Gastrocnemius medialis (tissue), 4 donors: ENCODE results near the gene DPH3. TPM values are rescaled to one million over a fixed set of nuclear protein-coding genes. Genes with fewer than 3 reads are reported as not detected.

Experiments
- ATAC-seq, 2 donors: fragments of 150-250 bp; one replicate each; pipeline ENCODE4 v1.9.1; 2016
- DNase-seq, 2 donors: peaks; one replicate each; pipeline ENCODE4 v3.0.0-alpha.2; 2019
- H3K27ac ChIP-seq, 4 donors: fragments of 200-600 bp; sonication (generic); 1 replicate in 1 of 4; 2 replicates in 3 of 4; pipeline ENCODE4 v1.5.1; 2016 to 2018; ENCODE audit warnings: mild to moderate bottlenecking in 2 of 4, moderate library complexity in 1 of 4
- H3K27me3 ChIP-seq, 3 donors: fragments of 200-600 bp; sonication (generic) in 2 of 3; 1 replicate in 1 of 3; 2 replicates in 2 of 3; pipeline versions ENCODE4 v1.5.1 to v1.6.0; 2016 to 2019; ENCODE audit warnings: mild to moderate bottlenecking in 1 of 3, moderate library complexity in 1 of 3
- H3K36me3 ChIP-seq, 2 donors: fragments of 200-600 bp; sonication (generic) in 1 of 2; one replicate each; pipeline ENCODE4 v1.5.1; 2017 to 2018
- H3K4me1 ChIP-seq, 2 donors: fragments of 200-600 bp; sonication (generic) in 1 of 2; one replicate each; pipeline ENCODE4 v1.5.1; 2016 to 2017; ENCODE audit warnings: mild to moderate bottlenecking in 2 of 2
- H3K4me3 ChIP-seq, 4 donors: fragments of 200-600 bp; sonication (generic) in 3 of 4; 1 replicate in 1 of 4; 2 replicates in 3 of 4; pipeline ENCODE4 v1.5.1; 2016 to 2019; ENCODE audit warnings: mild to moderate bottlenecking in 2 of 4
- H3K9me3 ChIP-seq, 3 donors: fragments of 200-600 bp; sonication (generic) in 2 of 3; 1 replicate in 1 of 3; 2 replicates in 2 of 3; pipeline ENCODE4 v1.5.1; 2016 to 2019
- CTCF ChIP-seq, 5 experiments: fragments of 450-650 bp in 3 of 5; fragments of 200-600 bp in 2 of 5; sonication (generic) in 2 of 5; IDR thresholded peaks in 4 of 5; conservative IDR thresholded peaks in 1 of 5; 1 replicate in 4 of 5; 2 replicates in 1 of 5; pipeline ENCODE4 v1.5.1; 2016 to 2019; ENCODE audit warnings: antibody characterized with exemption in 5 of 5, mild to moderate bottlenecking in 3 of 5, moderate library complexity in 3 of 5
- POLR2A ChIP-seq, 2 donors: fragments of 450-650 bp; IDR thresholded peaks; one replicate each; pipeline ENCODE4 v1.6.1; 2017; ENCODE audit warnings: antibody characterized with exemption in 2 of 2, mild to moderate bottlenecking in 2 of 2, moderate library complexity in 2 of 2
- in situ Hi-C, 4 donors: fragments of 200-750 bp; cut with MboI; loops; one replicate each; pipeline versions ENCODE4 v1.15.0 to v1.8.0; 2017; ENCODE audit warnings: low sequenced_read_pairs in 4 of 4
- intact Hi-C: fragments of 100-400 bp; cut with DNase I; formaldehyde crosslinking; loops from one replicate; pipeline ENCODE4 v1.15.1; 2023; ENCODE audit warnings: low total_unique reads
- total RNA-seq, 4 donors: library from RNA; depleted of rRNA; stranded (reverse); fragments of >200 nt; gene quantifications; one replicate each; pipeline versions ENCODE4 v1.1.0 to v1.2.3, GENCODE V29; 2016

DPH3 gene
- total RNA-seq, 4 donors from 2014 or later, result 40.3 to 66.6 (median 44.2) TPM

GRCh38 chr3:16284633-16285032 is 19.9 kb upstream of the DPH3 start:
- Histone ChIP-seq H3K4me3 (no peak overlapping the region), H3K9me3 (no peaks in the 10 kb centered on the region), H3K27me3 (no peaks in the 10 kb centered on the region), H3K4me1 (peaks cover 54% of the 10 kb centered on the region in 2 donors), H3K36me3 (no peaks in the 10 kb centered on the region), H3K27ac (no peak overlapping the region)
- TF ChIP-seq CTCF (IDR thresholded peaks at IDR 0.05 in 4 of 5, conservative IDR thresholded peaks at IDR 0.05 in 1 of 5) (no peak), POLR2A (IDR thresholded peaks at IDR 0.05) (no peak)
- ATAC-seq, result no peak
- no peak for DNase-seq
- intact Hi-C loops (no loop called here), in situ Hi-C loops (loop anchor here (5.0 to 25.0 kb wide), 3 partner anchors 268 to 1453 kb away; partner anchors contain the start of gene TBC1D5 (in 1 of the 4))

- no peaks in the 10 kb centered on the region for H3K27me3 ChIP-seq
- no peak overlapping the region for H3K27ac ChIP-seq
- DNase-seq (no peak), ATAC-seq (no peak)
- H3K4me1 ChIP-seq, result peaks cover 42 to 45% of the 10 kb centered on the region in 2 donors
- no peaks in the 10 kb centered on the region for H3K36me3 ChIP-seq
- in situ Hi-C loops, result loop anchor here in 2 of 4 donors (25.0 kb wide), 2 partner anchors 907 to 1457 kb away; partner anchors contain the start of gene TBC1D5 (in 1 of the 2)
- no peak overlapping the region for H3K4me3 ChIP-seq
- TF ChIP-seq POLR2A (IDR thresholded peaks at IDR 0.05), result no peak
- no peak for TF ChIP-seq CTCF (IDR thresholded peaks at IDR 0.05 in 4 of 5, conservative IDR thresholded peaks at IDR 0.05 in 1 of 5)
- no peaks in the 10 kb centered on the region for H3K9me3 ChIP-seq
- intact Hi-C loops, result no loop called here
Measured at GRCh38 chr3:16280671-16281070, 15.9 kb upstream of the DPH3 start.

- Histone ChIP-seq H3K4me1 (peaks cover 30 to 33% of the 10 kb centered on the region in 2 donors), H3K4me3 (no peak overlapping the region), H3K36me3 (no peaks in the 10 kb centered on the region), H3K9me3 (no peaks in the 10 kb centered on the region), H3K27ac (peak overlapping the region; percentile 49 to 77 (median 67)), H3K27me3 (no peaks in the 10 kb centered on the region)
- intact Hi-C loops, result no loop called here
- peak; percentile 71 to 92 for ATAC-seq
- DNase-seq, result peak in 1 of 2 donors; percentile 41
- TF ChIP-seq CTCF (IDR thresholded peaks at IDR 0.05 in 4 of 5, conservative IDR thresholded peaks at IDR 0.05 in 1 of 5) (no peak), POLR2A (IDR thresholded peaks at IDR 0.05) (no peak)
- in situ Hi-C loops, result loop anchor here in 2 of 4 donors (25.0 kb wide), 2 partner anchors 908 to 1458 kb away; partner anchors contain the start of gene TBC1D5 (in 1 of the 2)
Measured at GRCh38 chr3:16279010-16279801, 14.5 kb upstream of the DPH3 start.

GRCh38 chr3:16277471-16277870 is 12.7 kb upstream of the DPH3 start:
- no peak for ATAC-seq
- no peak for DNase-seq
- Histone ChIP-seq H3K27me3 (no peaks in the 10 kb centered on the region), H3K4me1 (peaks cover 30 to 33% of the 10 kb centered on the region in 2 donors), H3K36me3 (no peaks in the 10 kb centered on the region), H3K9me3 (no peaks in the 10 kb centered on the region), H3K4me3 (no peak overlapping the region), H3K27ac (peak overlapping the region; percentile 3 to 77 (median 67))
- TF ChIP-seq POLR2A (IDR thresholded peaks at IDR 0.05) (no peak), CTCF (IDR thresholded peaks at IDR 0.05 in 4 of 5, conservative IDR thresholded peaks at IDR 0.05 in 1 of 5) (no peak)
- intact Hi-C loops, result no loop called here
- in situ Hi-C loops, result loop anchor here in 2 of 4 donors (25.0 kb wide), 2 partner anchors 910 to 1460 kb away; partner anchors contain the start of gene TBC1D5 (in 1 of the 2)
